Esophagus muscularis mucosa (tissue), 4 donors: ENCODE data around the gene PSD4. TPM values are rescaled to one million over a fixed set of nuclear protein-coding genes. Genes with fewer than 3 reads are reported as not detected.

Experiments used
- DNase-seq: peaks from one replicate; pipeline ENCODE4 v3.0.0-alpha.2; 2017; ENCODE audit errors: extremely low spot score
- H3K27ac ChIP-seq, 4 donors: fragments of 200-600 bp; sonication (generic); replicated peaks in 1 of 4; 1 replicate in 3 of 4; 2 replicates in 1 of 4; pipeline ENCODE4 v1.5.1; 2016 to 2019; ENCODE audit warnings: mild to moderate bottlenecking in 1 of 4
- H3K27me3 ChIP-seq, 4 donors: fragments of 200-600 bp; sonication (generic); one replicate each; pipeline versions ENCODE4 v1.5.1 to v1.6.0; 2016 to 2019
- H3K36me3 ChIP-seq, 4 donors: fragments of 200-600 bp; sonication (generic); one replicate each; pipeline ENCODE4 v1.5.1; 2016 to 2019
- H3K4me1 ChIP-seq, 4 donors: fragments of 200-600 bp; sonication (generic); one replicate each; pipeline ENCODE4 v1.5.1; 2016 to 2019
- H3K4me3 ChIP-seq, 4 donors: fragments of 200-600 bp; sonication (generic); 1 replicate in 2 of 4; 2 replicates in 2 of 4; pipeline ENCODE4 v1.5.1; 2016 to 2019; ENCODE audit warnings: mild to moderate bottlenecking in 4 of 4, moderate library complexity in 1 of 4
- H3K9me3 ChIP-seq, 4 donors: fragments of 200-600 bp; sonication (generic); 1 replicate in 3 of 4; 2 replicates in 1 of 4; pipeline ENCODE4 v1.5.1; 2016 to 2019
- EP300 ChIP-seq: sonication (generic); formaldehyde crosslinking; IDR thresholded peaks from one replicate; pipeline ENCODE4 v1.6.1; 2017; ENCODE audit warnings: antibody characterized with exemption
- POLR2A ChIP-seq: fragments of 450-650 bp; IDR thresholded peaks from one replicate; pipeline ENCODE4 v1.6.1; 2017; ENCODE audit warnings: antibody characterized with exemption, moderate library complexity, mild to moderate bottlenecking, low read depth
- POLR2AphosphoS5 ChIP-seq, 2 donors: sonication (generic); formaldehyde crosslinking; IDR thresholded peaks; one replicate each; pipeline ENCODE4 v1.6.1; 2017; ENCODE audit warnings: antibody characterized with exemption in 2 of 2
- WGBS: methylation state at CpG from one replicate; pipeline ENCODE4 v1.1.5; 2018; 5-methylcytosine and 5-hydroxymethylcytosine counted together
- intact Hi-C: fragments of 100-400 bp; cut with DNase I; formaldehyde crosslinking; loops from one replicate; pipeline ENCODE4 v1.15.1; 2023
- total RNA-seq, 4 donors: library from RNA; depleted of rRNA; stranded (reverse); fragments of >200 nt; gene quantifications; one replicate each; pipeline versions ENCODE4 v1.1.0 to v1.2.1, GENCODE V29; 2016
- TF ChIP-seq, protein P1 (sequence below), 3 experiments: fragments of 200-600 bp in 2 of 3; fragments of 450-650 bp in 1 of 3; sonication (generic) in 2 of 3; IDR thresholded peaks; one replicate each; pipeline ENCODE4 v1.5.1; 2017 to 2019; ENCODE audit warnings: antibody characterized with exemption in 3 of 3, mild to moderate bottlenecking in 2 of 3, moderate library complexity in 1 of 3

Gene PSD4
- total RNA-seq, 4 donors from 2014 or later = 3.1 to 4.6 (median 3.6) TPM

DNA sequence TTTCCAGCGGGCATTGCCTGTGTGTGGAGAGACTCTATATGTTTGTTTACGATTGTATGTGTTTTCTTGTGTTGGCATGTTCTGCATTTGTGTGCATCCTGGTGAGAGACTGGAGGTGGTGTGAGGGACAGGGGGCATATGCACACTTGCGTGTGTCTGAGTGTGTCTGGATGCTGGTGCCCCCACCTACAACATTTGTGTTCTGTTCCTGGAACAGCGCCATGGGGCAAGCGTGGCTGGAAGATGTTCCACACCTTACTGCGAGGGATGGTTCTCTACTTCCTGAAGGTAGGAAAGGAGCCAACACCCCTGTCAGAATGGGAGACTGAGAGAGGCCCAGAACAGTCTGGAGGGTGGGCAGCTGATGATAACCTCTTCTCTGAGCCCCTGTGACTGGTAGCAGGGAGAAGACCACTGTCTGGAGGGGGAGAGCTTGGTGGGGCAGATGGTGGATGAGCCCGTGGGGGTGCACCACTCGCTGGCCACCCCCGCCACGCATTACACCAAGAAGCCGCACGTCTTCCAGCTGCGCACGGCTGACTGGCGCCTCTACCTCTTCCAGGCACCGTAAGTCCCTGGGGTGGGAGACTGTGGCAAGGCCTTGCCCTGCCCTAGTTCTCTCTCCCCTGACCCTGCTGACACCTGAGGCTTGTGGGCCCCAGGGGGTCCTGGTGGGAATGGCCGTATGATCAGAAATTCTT lies 23.7 kb downstream of the PSD4 start:
- TF ChIP-seq POLR2A = no peak
- TF ChIP-seq, protein P1, sequence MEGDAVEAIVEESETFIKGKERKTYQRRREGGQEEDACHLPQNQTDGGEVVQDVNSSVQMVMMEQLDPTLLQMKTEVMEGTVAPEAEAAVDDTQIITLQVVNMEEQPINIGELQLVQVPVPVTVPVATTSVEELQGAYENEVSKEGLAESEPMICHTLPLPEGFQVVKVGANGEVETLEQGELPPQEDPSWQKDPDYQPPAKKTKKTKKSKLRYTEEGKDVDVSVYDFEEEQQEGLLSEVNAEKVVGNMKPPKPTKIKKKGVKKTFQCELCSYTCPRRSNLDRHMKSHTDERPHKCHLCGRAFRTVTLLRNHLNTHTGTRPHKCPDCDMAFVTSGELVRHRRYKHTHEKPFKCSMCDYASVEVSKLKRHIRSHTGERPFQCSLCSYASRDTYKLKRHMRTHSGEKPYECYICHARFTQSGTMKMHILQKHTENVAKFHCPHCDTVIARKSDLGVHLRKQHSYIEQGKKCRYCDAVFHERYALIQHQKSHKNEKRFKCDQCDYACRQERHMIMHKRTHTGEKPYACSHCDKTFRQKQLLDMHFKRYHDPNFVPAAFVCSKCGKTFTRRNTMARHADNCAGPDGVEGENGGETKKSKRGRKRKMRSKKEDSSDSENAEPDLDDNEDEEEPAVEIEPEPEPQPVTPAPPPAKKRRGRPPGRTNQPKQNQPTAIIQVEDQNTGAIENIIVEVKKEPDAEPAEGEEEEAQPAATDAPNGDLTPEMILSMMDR (IDR thresholded peaks at IDR 0.05) = no peak
- TF ChIP-seq EP300 = no peak
- 89% methylated on average over 17 of the region's 17 CpGs for WGBS
- intact Hi-C loops = loop anchor here (2.0 kb wide), 1 partner anchor 57 kb away; no protein-coding TSS in a partner anchor
- no peak for DNase-seq
- H3K27ac ChIP-seq = no peak overlapping the region
- no peaks in the 10 kb centered on the region for H3K27me3 ChIP-seq
- H3K4me1 ChIP-seq = peaks cover 7 to 21% (median 20%) of the 10 kb centered on the region in 4 donors
- no peaks in the 10 kb centered on the region for H3K36me3 ChIP-seq
- H3K9me3 ChIP-seq = no peaks in the 10 kb centered on the region
- no peak overlapping the region for H3K4me3 ChIP-seq

DNA sequence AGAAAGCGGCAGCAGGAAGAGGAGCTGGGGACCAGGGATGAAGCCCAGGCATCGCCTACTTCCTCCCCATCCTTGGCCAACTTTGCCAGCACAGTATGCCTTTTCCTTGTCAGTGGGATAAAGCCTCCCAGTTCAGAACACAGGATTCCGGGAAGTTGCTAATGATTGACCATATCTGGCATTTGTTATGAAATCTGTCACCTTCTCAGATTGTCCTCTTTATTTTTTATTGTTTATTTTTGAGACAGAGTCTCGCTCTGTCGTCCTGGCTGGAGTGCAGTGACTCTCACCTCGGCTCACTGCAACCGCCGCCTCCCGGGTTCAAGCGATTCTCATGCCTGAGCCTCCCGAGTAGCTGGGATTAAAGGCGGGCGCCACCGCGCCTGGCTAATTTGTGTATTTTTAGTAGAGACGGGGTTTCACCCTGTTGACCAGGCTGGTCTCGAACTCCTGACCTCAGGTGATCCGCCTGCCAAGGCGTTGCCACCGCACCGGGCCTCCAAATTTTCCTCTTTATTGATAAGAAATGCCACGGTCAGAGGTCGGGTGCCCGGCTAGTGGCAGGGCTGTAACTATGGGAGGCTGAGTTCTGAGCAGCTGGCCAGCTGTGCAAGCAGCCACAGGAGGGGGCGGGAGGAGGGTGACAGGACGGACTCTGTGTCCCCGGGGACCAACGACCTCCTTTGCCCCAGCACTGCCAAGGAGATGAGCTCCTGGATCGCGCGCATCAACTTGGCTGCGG lies 24.4 kb downstream of the PSD4 start:
- H3K27ac ChIP-seq = peak overlapping the region; percentile 73 to 78 (median 75)
- TF ChIP-seq POLR2A = no peak
- TF ChIP-seq POLR2AphosphoS5 (IDR thresholded peaks at IDR 0.05) = no peak
- no peak for TF ChIP-seq EP300
- H3K4me3 ChIP-seq = peak overlapping the region; percentile 67 to 86 (median 80)
- no peaks in the 10 kb centered on the region for H3K27me3 ChIP-seq
- H3K4me1 ChIP-seq = peaks cover 7 to 21% (median 20%) of the 10 kb centered on the region in 4 donors
- intact Hi-C loops = no loop called here
- no peaks in the 10 kb centered on the region for H3K36me3 ChIP-seq
- DNase-seq = no peak
- H3K9me3 ChIP-seq = no peaks in the 10 kb centered on the region
- 78% methylated on average over 23 of the region's 32 CpGs for WGBS

DNA sequence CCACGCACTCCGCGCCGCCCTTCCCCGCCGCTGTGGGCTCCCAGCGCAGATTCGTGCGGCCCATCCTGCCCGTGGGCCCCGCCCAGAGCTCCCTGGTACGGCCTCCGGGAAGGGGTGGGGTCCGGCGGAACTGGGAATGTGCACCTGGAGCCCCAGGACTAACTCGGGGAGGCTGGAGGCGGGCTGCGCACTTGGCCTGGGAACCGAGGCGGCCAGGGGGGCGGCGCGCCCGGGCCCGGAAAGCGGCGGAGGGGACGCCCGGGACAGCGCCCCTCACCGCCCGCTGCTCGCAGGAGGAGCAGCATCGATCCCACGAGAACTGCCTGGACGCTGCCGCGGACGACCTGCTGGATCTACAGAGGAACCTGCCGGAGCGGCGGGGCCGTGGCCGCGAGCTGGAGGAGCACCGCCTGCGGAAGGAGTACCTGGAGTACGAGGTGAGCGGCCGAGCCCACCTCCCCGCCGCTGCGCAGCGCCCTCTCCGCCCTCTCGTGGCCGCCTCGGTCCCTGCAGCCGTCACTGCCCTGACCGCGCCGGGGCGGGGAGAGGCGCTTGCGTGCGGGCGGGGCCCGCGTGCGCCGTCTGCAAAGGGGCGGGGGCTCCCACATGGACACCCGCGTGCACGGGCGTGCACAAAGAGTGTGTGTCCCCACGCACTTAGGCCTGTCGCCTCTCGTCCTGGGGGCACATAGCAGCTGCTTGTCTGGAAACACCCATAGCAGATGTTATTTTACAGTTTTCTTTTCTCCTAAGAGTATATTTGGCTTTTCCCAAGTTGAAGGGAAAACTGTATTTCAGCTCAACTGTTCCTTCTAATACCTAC lies 25.2 kb downstream of the PSD4 start:
- peak overlapping the region; percentile 73 to 78 (median 75) for H3K27ac ChIP-seq
- H3K4me1 ChIP-seq = peaks cover 7 to 22% (median 20%) of the 10 kb centered on the region in 4 donors
- H3K9me3 ChIP-seq = no peaks in the 10 kb centered on the region
- peak overlapping the region; percentile 67 to 86 (median 80) for H3K4me3 ChIP-seq
- no peak for TF ChIP-seq POLR2A
- no peak for TF ChIP-seq EP300
- peak; percentile 63 to 81 for TF ChIP-seq POLR2AphosphoS5 (IDR thresholded peaks at IDR 0.05)
- TF ChIP-seq, protein P1 (IDR thresholded peaks at IDR 0.05) = peak in 2 of 3 experiments; percentile 87 to 93
- H3K36me3 ChIP-seq = no peaks in the 10 kb centered on the region
- 1% methylated on average over 15 of the region's 79 CpGs for WGBS
- intact Hi-C loops = no loop called here
- H3K27me3 ChIP-seq = no peaks in the 10 kb centered on the region
- DNase-seq = no peak

DNA sequence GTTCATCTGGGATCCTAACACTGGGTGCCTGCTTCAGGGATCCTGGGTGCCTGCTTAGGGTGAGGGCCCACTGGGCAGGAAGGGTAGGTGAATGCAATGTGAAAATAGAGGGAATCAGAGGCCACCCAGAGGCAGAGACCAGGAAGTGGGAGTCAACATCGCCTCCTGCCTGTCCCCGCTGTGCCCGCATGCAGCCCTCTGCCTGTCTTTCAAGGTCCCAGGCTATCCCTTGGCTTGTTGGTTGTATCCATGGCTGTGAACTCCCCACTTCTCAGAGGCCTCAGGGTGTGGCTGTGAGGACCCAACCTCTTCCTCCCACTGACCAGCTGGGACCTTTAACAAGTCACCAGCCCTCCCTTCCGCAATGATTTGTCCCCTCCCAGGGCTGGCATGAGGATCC lies 26.5 kb downstream of the PSD4 start:
- TF ChIP-seq POLR2AphosphoS5 (IDR thresholded peaks at IDR 0.05) (no peak), POLR2A (no peak), EP300 (no peak)
- TF ChIP-seq, protein P1 (IDR thresholded peaks at IDR 0.05) = no peak
- Histone ChIP-seq H3K36me3 (no peaks in the 10 kb centered on the region), H3K27me3 (no peaks in the 10 kb centered on the region), H3K4me1 (peaks cover 7 to 25% (median 21%) of the 10 kb centered on the region in 4 donors), H3K4me3 (no peak overlapping the region), H3K9me3 (no peaks in the 10 kb centered on the region), H3K27ac (no peak overlapping the region)
- 80% methylated on average over 4 of the region's 4 CpGs for WGBS
- intact Hi-C loops = loop anchor here (2.0 to 5.0 kb wide), 2 partner anchors 47 to 173 kb away; no protein-coding TSS in a partner anchor
- no peak for DNase-seq
